Karpas-422 (cell line): ENCODE results near the gene TTLL10. TPM values are rescaled to one million over a fixed set of nuclear protein-coding genes. Genes with fewer than 3 reads are reported as not detected.

ENCODE experiments used
- DNase-seq: peaks from one replicate; pipeline ENCODE4 v3.0.0-alpha.2; 2015
- H2AFZ ChIP-seq: fragments of 200-600 bp; sonication (generic); 2 replicates; pipeline ENCODE4 v1.6.1; 2014; ENCODE audit warnings: antibody characterized with exemption, low read length, mixed read lengths
- H3K27ac ChIP-seq: fragments of 200-600 bp; sonication (generic); 2 replicates; pipeline ENCODE4 v1.5.1; 2014; ENCODE audit warnings: mild to moderate bottlenecking, low read length, moderate library complexity
- H3K27me3 ChIP-seq: fragments of 200-600 bp; sonication (generic); 2 replicates; pipeline ENCODE4 v1.6.1; 2014; ENCODE audit warnings: low read length, mixed read lengths
- H3K36me3 ChIP-seq: fragments of 200-600 bp; sonication (generic); 2 replicates; pipeline ENCODE4 v1.6.1; 2014; ENCODE audit warnings: low read length, mixed read lengths; ENCODE audit not compliant: insufficient read depth
- H3K4me1 ChIP-seq: fragments of 200-600 bp; sonication (generic); 2 replicates; pipeline ENCODE4 v1.6.1; 2014; ENCODE audit warnings: mild to moderate bottlenecking, low read length, mixed read lengths
- H3K4me2 ChIP-seq: fragments of 200-600 bp; sonication (generic); 2 replicates; pipeline ENCODE4 v1.6.1; 2014; ENCODE audit warnings: low read length, low read depth, mild to moderate bottlenecking; ENCODE audit not compliant: poor library complexity, severe bottlenecking
- H3K4me3 ChIP-seq: fragments of 200-600 bp; sonication (generic); 2 replicates; pipeline ENCODE4 v1.5.1; 2014; ENCODE audit warnings: mild to moderate bottlenecking, antibody characterized with exemption, low read length, mixed read lengths
- H3K79me2 ChIP-seq: fragments of 200-600 bp; sonication (generic); 2 replicates; pipeline ENCODE4 v1.6.1; 2014; ENCODE audit warnings: mild to moderate bottlenecking, low read length, mixed read lengths
- H3K9ac ChIP-seq: fragments of 200-600 bp; sonication (generic); 2 replicates; pipeline ENCODE4 v1.6.0; 2014; ENCODE audit warnings: low read length
- H3K9me2 ChIP-seq: fragments of 200-600 bp; sonication (generic), shearing (Covaris generic); replicated peaks from 2 replicates; pipeline ENCODE4 v1.6.0; 2014; ENCODE audit warnings: mild to moderate bottlenecking, low read length, moderate library complexity; ENCODE audit not compliant: insufficient read depth
- H3K9me3 ChIP-seq: fragments of 300-700, 200-600 bp; sonication (generic); 2 replicates; pipeline ENCODE4 v1.6.1; 2014; ENCODE audit warnings: low read length, mixed read lengths
- H4K20me1 ChIP-seq: fragments of 200-600 bp; sonication (generic); 2 replicates; pipeline ENCODE4 v1.6.1; 2014; ENCODE audit warnings: mild to moderate bottlenecking, antibody characterized with exemption, low read length, low read depth; ENCODE audit not compliant: insufficient read depth
- total RNA-seq: library from RNA; depleted of rRNA; stranded (reverse); fragments of >200 nt; shearing (Covaris generic); gene quantifications from 2 replicates; pipeline ENCODE4 v1.2.3, GENCODE V29; 2014; ENCODE audit warnings: low replicate concordance

TTLL10 gene
- total RNA-seq, 1 experiment from 2014 or later = not detected

- no peak for DNase-seq
- Histone ChIP-seq H3K27me3 (no peaks in the 10 kb centered on the region), H3K27ac (no peak overlapping the region), H4K20me1 (0 out of 2 replicates have a peak, but pooled peaks cover 6% of the 10 kb centered on the region), H3K9me2 (no peaks in the 10 kb centered on the region), H3K4me2 (no peak overlapping the region), H2AFZ (no peak overlapping the region), H3K4me1 (peaks cover 6% of the 10 kb centered on the region), H3K9me3 (no peaks in the 10 kb centered on the region), H3K79me2 (no peaks in the 10 kb centered on the region), H3K9ac (no peak overlapping the region), H3K36me3 (no peaks in the 10 kb centered on the region), H3K4me3 (no peak overlapping the region)
These were observed 9.0 kb downstream of the TTLL10 start for GRCh38 chr1:1182491-1183220.

GRCh38 chr1:1183221-1183747 lies 9.6 kb downstream of the TTLL10 start:
- H3K4me3 ChIP-seq = no peak overlapping the region
- no peaks in the 10 kb centered on the region for H3K9me2 ChIP-seq
- H3K27me3 ChIP-seq = no peaks in the 10 kb centered on the region
- H3K79me2 ChIP-seq = no peaks in the 10 kb centered on the region
- H3K27ac ChIP-seq = no peak overlapping the region
- no peaks in the 10 kb centered on the region for H3K9me3 ChIP-seq
- no peak overlapping the region for H3K9ac ChIP-seq
- H2AFZ ChIP-seq = no peak overlapping the region
- DNase-seq = no peak
- peaks cover 6% of the 10 kb centered on the region for H3K4me1 ChIP-seq
- 0 out of 2 replicates have a peak, but pooled peaks cover 6% of the 10 kb centered on the region for H4K20me1 ChIP-seq
- no peaks in the 10 kb centered on the region for H3K36me3 ChIP-seq
- H3K4me2 ChIP-seq = no peak overlapping the region

DNA sequence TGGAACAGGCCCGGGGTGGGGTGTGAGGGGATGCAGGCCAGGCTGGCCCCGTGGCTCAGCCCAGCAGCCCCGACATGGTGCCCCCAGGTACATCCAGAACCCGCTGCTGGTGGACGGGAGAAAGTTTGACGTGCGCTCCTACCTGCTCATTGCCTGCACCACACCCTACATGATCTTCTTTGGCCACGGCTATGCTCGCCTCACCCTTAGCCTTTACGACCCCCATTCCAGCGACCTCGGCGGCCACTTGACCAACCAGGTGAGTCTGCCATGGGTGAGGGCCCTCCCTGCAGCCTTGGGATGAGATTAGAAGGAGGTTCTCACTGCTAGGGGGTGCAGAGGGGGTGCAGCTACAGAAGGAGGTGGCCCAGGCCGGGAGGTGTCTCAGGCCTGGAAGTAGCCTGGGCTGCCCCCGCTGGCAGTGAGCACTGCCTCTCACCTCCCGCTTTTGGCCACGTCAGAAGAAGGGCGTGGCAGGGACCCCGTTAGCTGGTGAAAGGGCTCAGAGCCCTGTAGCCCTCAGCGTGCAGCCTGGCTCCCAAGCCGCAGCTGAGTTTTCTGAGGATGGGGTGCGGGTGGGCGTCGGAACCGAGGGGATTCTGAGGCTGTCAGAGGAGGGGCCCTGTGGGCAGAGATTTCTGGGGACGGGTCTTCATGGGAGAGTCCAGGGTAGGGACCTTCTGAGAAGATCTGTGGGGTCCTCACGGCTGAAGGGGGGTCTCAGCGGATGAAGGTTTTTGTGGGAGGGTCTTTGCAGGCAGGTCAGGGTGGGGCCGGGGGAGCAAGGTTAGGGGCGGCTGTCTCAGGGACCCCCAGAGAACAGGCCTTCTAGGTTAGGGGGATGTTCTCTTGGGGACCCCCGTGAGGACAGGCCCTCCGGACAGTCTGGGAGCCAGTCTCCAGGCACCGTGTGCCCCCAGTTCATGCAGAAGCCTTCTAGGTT lies 10.4 kb downstream of the TTLL10 start:
- H3K4me3 ChIP-seq = no peak overlapping the region
- H3K4me1 ChIP-seq = peaks cover 6% of the 10 kb centered on the region
- H3K79me2 ChIP-seq = no peaks in the 10 kb centered on the region
- no peak overlapping the region for H3K27ac ChIP-seq
- no peaks in the 10 kb centered on the region for H3K36me3 ChIP-seq
- DNase-seq = no peak
- no peaks in the 10 kb centered on the region for H3K27me3 ChIP-seq
- H3K4me2 ChIP-seq = no peak overlapping the region
- no peaks in the 10 kb centered on the region for H3K9me2 ChIP-seq
- H2AFZ ChIP-seq = no peak overlapping the region
- H3K9me3 ChIP-seq = no peaks in the 10 kb centered on the region
- H3K9ac ChIP-seq = no peak overlapping the region
- H4K20me1 ChIP-seq = 0 out of 2 replicates have a peak, but pooled peaks cover 6% of the 10 kb centered on the region

DNA sequence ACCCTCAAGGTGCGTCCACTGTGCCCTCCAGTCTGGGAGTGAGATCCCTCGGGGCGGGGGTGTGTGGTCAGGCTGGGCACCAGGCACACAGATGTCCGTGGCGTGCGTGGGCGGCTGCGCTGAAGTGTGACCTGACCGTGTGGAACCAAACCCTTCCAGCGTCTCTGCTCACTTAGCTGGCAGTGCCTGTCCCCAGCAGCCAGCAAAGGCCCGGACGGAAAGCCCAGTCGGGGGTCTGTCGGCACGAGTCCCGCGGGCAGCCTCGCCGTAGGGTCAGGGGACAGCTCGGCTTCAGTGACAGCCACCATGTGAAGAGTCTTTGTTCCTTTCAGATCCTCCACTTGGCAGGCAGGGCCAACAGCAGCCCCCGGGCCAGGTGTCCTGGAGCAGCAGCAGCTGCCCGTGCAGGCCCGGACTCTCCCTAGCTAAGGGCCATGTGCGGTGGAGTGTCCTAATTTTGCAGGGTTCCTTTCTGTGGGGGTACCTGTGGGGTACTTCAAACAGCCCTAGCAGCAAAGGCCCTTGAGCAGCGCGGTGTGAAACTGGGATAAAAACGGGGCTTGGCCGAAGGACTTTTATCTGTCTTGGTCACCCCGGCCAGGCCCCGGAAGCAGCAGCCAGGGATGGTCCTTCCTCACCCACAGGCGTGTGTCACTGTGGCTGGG lies 11.6 kb downstream of the TTLL10 start:
- H3K9ac ChIP-seq = no peak overlapping the region
- H3K79me2 ChIP-seq = no peaks in the 10 kb centered on the region
- no peak overlapping the region for H2AFZ ChIP-seq

DNA sequence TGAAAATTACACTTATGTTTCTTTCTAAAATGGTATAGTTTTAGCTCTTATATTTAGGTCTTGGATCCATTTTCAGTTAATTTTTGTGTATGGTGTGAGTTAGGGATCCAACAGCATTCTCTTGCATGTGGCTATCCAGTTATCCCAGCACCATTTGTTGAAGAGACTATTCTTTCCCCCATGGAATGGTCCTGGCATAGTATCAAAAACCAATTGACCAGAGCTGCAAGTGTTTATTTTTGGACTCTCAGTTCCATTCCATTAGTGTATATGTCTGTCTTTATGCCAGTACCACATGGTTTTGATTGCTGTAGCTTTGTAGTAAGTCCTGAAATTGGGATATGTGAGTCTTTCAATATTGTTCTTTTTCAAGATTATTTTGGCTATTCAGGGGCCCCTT lies 14.3 kb downstream of the TTLL10 start:
- Histone ChIP-seq H3K79me2 (no peaks in the 10 kb centered on the region), H2AFZ (no peak overlapping the region), H3K36me3 (no peaks in the 10 kb centered on the region), H3K4me2 (no peak overlapping the region), H4K20me1 (no peaks in the 10 kb centered on the region), H3K27ac (no peak overlapping the region), H3K4me1 (no peaks in the 10 kb centered on the region), H3K9me3 (no peaks in the 10 kb centered on the region), H3K27me3 (no peaks in the 10 kb centered on the region), H3K9ac (no peak overlapping the region), H3K4me3 (no peak overlapping the region), H3K9me2 (no peaks in the 10 kb centered on the region)
- no peak for DNase-seq

More for the DNA sequence above, 11.6 kb downstream of the TTLL10 start:
- Histone ChIP-seq H3K36me3 (no peaks in the 10 kb centered on the region), H3K27me3 (no peaks in the 10 kb centered on the region), H3K9me3 (no peaks in the 10 kb centered on the region), H3K9me2 (no peaks in the 10 kb centered on the region), H3K4me2 (no peak overlapping the region), H3K27ac (no peak overlapping the region), H3K4me3 (no peak overlapping the region), H3K4me1 (no peaks in the 10 kb centered on the region), H4K20me1 (no peaks in the 10 kb centered on the region)
- DNase-seq = no peak

DNA sequence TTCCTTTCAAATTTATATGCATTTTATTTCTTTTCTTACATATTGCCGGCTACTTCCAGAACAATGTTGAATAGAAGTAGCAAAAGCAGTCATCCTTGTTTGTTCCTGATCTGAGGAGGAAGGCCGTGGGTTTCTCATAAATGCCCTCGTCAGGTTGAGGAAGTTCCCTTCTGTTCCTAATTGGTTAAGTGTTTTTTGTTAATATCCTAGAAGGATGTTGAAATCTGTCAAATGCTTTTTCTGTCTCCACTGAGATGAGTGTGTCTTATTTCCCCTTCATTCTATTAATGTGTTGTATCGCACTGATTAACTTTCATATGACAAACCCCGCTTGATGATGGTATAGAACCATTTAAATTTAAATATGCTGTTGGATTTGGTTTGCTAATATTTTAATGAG lies 15.4 kb downstream of the TTLL10 start:
- no peaks in the 10 kb centered on the region for H3K9me2 ChIP-seq
- H3K27me3 ChIP-seq = no peaks in the 10 kb centered on the region
- H3K79me2 ChIP-seq = no peaks in the 10 kb centered on the region
- no peaks in the 10 kb centered on the region for H3K9me3 ChIP-seq
- no peak overlapping the region for H3K4me2 ChIP-seq
- H2AFZ ChIP-seq = no peak overlapping the region
- H3K4me3 ChIP-seq = no peak overlapping the region
- no peak overlapping the region for H3K27ac ChIP-seq
- no peaks in the 10 kb centered on the region for H3K4me1 ChIP-seq
- H4K20me1 ChIP-seq = no peaks in the 10 kb centered on the region
- no peak for DNase-seq
- H3K36me3 ChIP-seq = no peaks in the 10 kb centered on the region
- H3K9ac ChIP-seq = no peak overlapping the region

DNA sequence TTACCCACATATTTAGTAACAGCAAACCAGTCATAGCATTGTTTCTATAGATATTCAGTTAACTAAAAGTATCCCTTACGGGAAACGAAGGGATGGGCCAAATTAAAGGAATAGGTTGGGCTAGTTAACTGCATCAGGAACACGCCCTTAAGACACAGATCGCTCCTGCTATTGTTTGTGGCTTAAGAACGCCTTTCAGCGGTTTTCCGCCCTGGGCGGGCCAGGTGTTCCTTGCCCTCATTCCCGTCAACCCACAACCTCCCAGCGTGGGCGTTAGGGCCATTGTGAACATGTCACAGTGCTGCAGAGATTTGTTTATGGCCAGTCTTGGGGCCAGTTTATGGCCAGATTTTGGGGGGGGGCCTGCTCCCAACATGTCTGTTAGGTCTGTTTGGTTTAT lies 18.1 kb downstream of the TTLL10 start:
- Histone ChIP-seq H3K9me2 (no peaks in the 10 kb centered on the region), H3K27me3 (no peaks in the 10 kb centered on the region), H3K36me3 (no peaks in the 10 kb centered on the region), H3K9ac (no peak overlapping the region), H2AFZ (no peak overlapping the region), H3K4me3 (no peak overlapping the region), H4K20me1 (no peaks in the 10 kb centered on the region), H3K4me2 (no peak overlapping the region), H3K79me2 (no peaks in the 10 kb centered on the region), H3K27ac (no peak overlapping the region), H3K9me3 (no peaks in the 10 kb centered on the region), H3K4me1 (no peaks in the 10 kb centered on the region)
- DNase-seq = no peak

GRCh38 chr1:1194723-1195122 lies 21.0 kb downstream of the TTLL10 start:
- no peak overlapping the region for H3K9ac ChIP-seq
- no peaks in the 10 kb centered on the region for H3K9me2 ChIP-seq
- H3K36me3 ChIP-seq = no peaks in the 10 kb centered on the region
- no peak overlapping the region for H3K4me2 ChIP-seq
- H4K20me1 ChIP-seq = no peaks in the 10 kb centered on the region
- no peaks in the 10 kb centered on the region for H3K9me3 ChIP-seq
- no peaks in the 10 kb centered on the region for H3K79me2 ChIP-seq
- H2AFZ ChIP-seq = no peak overlapping the region
- no peaks in the 10 kb centered on the region for H3K4me1 ChIP-seq
- H3K27ac ChIP-seq = no peak overlapping the region
- no peaks in the 10 kb centered on the region for H3K27me3 ChIP-seq
- H3K4me3 ChIP-seq = no peak overlapping the region
- DNase-seq = no peak
